K562 (cell line): ENCODE measurements around the gene NECAB2. TPM values are rescaled to one million over a fixed set of nuclear protein-coding genes. Genes with fewer than 3 reads are reported as not detected.

ENCODE experiments used
- DIDO1 ChIP-seq: fragments of 450-650 bp; IDR thresholded peaks from 2 replicates; pipeline ENCODE4 v1.6.1; 2016; ENCODE audit warnings: low read depth, missing biosample characterization, missing genetic modification characterization
- EP400 ChIP-seq: fragments of 450-650 bp; IDR thresholded peaks from 2 replicates; pipeline ENCODE4 v1.6.1; 2017; ENCODE audit warnings: antibody characterized with exemption, mild to moderate bottlenecking, moderate library complexity
- KAT7 ChIP-seq: sonication (generic); formaldehyde crosslinking; IDR thresholded peaks from 2 replicates; pipeline ENCODE4 v1.8.0; 2022; ENCODE audit warnings: missing genetic modification reagents, mild to moderate bottlenecking, borderline replicate concordance
- NFXL1 ChIP-seq: fragments of 450-650 bp; formaldehyde crosslinking; IDR thresholded peaks from 2 replicates; pipeline ENCODE4 v1.4.0; 2021; ENCODE audit warnings: mild to moderate bottlenecking
- POLR2AphosphoS2 ChIP-seq: IDR thresholded peaks from 2 replicates; pipeline ENCODE4 v1.6.1; 2012; ENCODE audit warnings: low read length, improper control_type of control experiment
- POLR2G ChIP-seq: fragments of 200-400 bp; formaldehyde crosslinking; IDR thresholded peaks from 2 replicates; pipeline ENCODE4 v1.6.1; 2017; ENCODE audit warnings: low read depth, mild to moderate bottlenecking, antibody characterized with exemption, low read length, moderate library complexity
- TARDBP ChIP-seq: fragments of 450-650 bp; IDR thresholded peaks from 2 replicates; pipeline ENCODE4 v1.6.1; 2016
- ZNF175 ChIP-seq: fragments of 200-800 bp; sonication (Bioruptor generic); IDR thresholded peaks from 2 replicates; pipeline ENCODE4 v1.6.1; 2016; ENCODE audit warnings: low read depth, mild to moderate bottlenecking, missing genetic modification characterization, missing compliant biosample characterization
- polyA plus RNA-seq, 8 experiments: library from polyadenylated mRNA; depleted of rRNA in 4 of 8; stranded (reverse) in 5 of 8; unstranded in 3 of 8; fragments of >200 nt; fragmentation: Nextera tagmentation in 2 of 8; fragmentation: Illumina TruSeq in 1 of 8; extraction: Ambion mirVana in 2 of 8; extraction: Trizol in 1 of 8; gene quantifications; 2 replicates each; pipeline versions ENCODE4 v1.2.1 to v1.2.3, GENCODE V29; 2011 to 2014; ENCODE audit warnings: inconsistent platforms in 1 of 8, missing spikeins in 1 of 8
- total RNA-seq, 7 experiments: library from RNA; depleted of rRNA in 6 of 7; stranded (reverse); fragments of >200 nt in 6 of 7; fragmentation: Illumina TruSeq in 2 of 7; extraction: Trizol in 2 of 7; gene quantifications; 2 replicates each; pipeline versions ENCODE4 v1.2.1 to v1.2.3, GENCODE V29; 2011 to 2021; ENCODE audit warnings: low replicate concordance in 1 of 7
- TF ChIP-seq, protein P1 (sequence below): fragments of 150-350 bp; IDR thresholded peaks from 2 replicates; pipeline ENCODE4 v1.6.1; 2014; ENCODE audit warnings: low read depth, mild to moderate bottlenecking, low read length, borderline replicate concordance
- TF ChIP-seq, protein P2 (sequence below): fragments of 250-450 bp; sonication (Bioruptor Pico); IDR thresholded peaks from 2 replicates; pipeline ENCODE4 v1.4.0; 2020; ENCODE audit warnings: mild to moderate bottlenecking, moderate library complexity, borderline replicate concordance
- TF ChIP-seq, protein P3 (sequence below), 2 experiments: fragments of 450-650 bp in 1 of 2; sonication (generic) in 1 of 2; formaldehyde crosslinking in 1 of 2; IDR thresholded peaks; 2 replicates each; pipeline versions ENCODE4 v1.7.1 to v1.9.0; 2016 to 2022; ENCODE audit warnings: inconsistent platforms in 1 of 2, mild to moderate bottlenecking in 1 of 2, missing genetic modification reagents in 1 of 2

The NECAB2 gene
- total and polyA plus RNA-seq, 9 of the 15 experiments (the other 6 are each of a cell fraction or from before 2014, with no cell fraction given): 0.03 to 0.28 TPM; not detected in 7

DNA sequence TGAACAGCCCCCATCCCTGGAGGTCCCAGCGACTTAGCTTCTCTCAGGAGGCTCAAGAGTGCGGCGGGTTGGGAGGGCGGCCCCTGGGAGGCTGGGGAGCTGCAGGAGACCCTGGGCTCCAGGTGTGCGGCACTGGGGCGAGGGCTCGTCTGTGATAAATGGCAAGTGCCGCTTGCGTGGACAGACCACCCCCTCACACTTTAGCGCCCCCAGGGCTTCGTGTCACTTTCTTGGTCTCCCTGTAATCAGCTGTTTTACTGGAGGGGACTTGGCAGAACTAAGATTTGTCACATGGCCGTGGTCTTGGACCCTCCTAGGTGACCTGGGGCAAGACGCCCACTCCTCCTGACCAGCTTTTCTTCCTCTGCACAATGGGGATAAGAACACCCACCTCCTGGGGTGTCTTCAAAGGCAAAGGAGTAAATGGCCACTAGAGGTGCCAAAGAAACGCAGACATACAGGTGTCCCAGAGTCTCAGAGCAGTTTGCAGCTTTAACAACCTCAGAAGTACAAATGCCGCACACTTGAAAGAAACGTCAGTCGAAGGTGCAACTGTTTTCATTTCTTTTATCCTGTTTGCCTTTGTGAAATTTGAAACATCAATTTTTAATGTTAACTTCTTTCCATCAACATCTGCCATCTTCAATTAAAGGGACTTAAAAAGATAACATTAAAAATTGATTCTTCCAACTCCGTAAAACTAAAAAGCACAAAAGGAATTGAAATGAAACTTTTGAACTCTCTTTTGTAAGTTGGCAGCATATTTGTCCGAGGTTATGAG, 14.1 kb upstream of the NECAB2 start (continued):
- TF ChIP-seq, protein P1, sequence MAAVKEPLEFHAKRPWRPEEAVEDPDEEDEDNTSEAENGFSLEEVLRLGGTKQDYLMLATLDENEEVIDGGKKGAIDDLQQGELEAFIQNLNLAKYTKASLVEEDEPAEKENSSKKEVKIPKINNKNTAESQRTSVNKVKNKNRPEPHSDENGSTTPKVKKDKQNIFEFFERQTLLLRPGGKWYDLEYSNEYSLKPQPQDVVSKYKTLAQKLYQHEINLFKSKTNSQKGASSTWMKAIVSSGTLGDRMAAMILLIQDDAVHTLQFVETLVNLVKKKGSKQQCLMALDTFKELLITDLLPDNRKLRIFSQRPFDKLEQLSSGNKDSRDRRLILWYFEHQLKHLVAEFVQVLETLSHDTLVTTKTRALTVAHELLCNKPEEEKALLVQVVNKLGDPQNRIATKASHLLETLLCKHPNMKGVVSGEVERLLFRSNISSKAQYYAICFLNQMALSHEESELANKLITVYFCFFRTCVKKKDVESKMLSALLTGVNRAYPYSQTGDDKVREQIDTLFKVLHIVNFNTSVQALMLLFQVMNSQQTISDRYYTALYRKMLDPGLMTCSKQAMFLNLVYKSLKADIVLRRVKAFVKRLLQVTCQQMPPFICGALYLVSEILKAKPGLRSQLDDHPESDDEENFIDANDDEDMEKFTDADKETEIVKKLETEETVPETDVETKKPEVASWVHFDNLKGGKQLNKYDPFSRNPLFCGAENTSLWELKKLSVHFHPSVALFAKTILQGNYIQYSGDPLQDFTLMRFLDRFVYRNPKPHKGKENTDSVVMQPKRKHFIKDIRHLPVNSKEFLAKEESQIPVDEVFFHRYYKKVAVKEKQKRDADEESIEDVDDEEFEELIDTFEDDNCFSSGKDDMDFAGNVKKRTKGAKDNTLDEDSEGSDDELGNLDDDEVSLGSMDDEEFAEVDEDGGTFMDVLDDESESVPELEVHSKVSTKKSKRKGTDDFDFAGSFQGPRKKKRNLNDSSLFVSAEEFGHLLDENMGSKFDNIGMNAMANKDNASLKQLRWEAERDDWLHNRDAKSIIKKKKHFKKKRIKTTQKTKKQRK: no peak
- no peak for TF ChIP-seq NFXL1
- TF ChIP-seq TARDBP: no peak
- TF ChIP-seq DIDO1 (tag): no peak
- TF ChIP-seq KAT7 (CRISPR knock-in tag): 0 out of 2 replicates have a peak, but pooled peaks have one; percentile 29
- no peak for TF ChIP-seq POLR2G
- TF ChIP-seq, protein P2, sequence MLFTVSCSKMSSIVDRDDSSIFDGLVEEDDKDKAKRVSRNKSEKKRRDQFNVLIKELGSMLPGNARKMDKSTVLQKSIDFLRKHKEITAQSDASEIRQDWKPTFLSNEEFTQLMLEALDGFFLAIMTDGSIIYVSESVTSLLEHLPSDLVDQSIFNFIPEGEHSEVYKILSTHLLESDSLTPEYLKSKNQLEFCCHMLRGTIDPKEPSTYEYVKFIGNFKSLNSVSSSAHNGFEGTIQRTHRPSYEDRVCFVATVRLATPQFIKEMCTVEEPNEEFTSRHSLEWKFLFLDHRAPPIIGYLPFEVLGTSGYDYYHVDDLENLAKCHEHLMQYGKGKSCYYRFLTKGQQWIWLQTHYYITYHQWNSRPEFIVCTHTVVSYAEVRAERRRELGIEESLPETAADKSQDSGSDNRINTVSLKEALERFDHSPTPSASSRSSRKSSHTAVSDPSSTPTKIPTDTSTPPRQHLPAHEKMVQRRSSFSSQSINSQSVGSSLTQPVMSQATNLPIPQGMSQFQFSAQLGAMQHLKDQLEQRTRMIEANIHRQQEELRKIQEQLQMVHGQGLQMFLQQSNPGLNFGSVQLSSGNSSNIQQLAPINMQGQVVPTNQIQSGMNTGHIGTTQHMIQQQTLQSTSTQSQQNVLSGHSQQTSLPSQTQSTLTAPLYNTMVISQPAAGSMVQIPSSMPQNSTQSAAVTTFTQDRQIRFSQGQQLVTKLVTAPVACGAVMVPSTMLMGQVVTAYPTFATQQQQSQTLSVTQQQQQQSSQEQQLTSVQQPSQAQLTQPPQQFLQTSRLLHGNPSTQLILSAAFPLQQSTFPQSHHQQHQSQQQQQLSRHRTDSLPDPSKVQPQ (CRISPR knock-in tag): no peak
- no peak for TF ChIP-seq ZNF175
- TF ChIP-seq, protein P3, sequence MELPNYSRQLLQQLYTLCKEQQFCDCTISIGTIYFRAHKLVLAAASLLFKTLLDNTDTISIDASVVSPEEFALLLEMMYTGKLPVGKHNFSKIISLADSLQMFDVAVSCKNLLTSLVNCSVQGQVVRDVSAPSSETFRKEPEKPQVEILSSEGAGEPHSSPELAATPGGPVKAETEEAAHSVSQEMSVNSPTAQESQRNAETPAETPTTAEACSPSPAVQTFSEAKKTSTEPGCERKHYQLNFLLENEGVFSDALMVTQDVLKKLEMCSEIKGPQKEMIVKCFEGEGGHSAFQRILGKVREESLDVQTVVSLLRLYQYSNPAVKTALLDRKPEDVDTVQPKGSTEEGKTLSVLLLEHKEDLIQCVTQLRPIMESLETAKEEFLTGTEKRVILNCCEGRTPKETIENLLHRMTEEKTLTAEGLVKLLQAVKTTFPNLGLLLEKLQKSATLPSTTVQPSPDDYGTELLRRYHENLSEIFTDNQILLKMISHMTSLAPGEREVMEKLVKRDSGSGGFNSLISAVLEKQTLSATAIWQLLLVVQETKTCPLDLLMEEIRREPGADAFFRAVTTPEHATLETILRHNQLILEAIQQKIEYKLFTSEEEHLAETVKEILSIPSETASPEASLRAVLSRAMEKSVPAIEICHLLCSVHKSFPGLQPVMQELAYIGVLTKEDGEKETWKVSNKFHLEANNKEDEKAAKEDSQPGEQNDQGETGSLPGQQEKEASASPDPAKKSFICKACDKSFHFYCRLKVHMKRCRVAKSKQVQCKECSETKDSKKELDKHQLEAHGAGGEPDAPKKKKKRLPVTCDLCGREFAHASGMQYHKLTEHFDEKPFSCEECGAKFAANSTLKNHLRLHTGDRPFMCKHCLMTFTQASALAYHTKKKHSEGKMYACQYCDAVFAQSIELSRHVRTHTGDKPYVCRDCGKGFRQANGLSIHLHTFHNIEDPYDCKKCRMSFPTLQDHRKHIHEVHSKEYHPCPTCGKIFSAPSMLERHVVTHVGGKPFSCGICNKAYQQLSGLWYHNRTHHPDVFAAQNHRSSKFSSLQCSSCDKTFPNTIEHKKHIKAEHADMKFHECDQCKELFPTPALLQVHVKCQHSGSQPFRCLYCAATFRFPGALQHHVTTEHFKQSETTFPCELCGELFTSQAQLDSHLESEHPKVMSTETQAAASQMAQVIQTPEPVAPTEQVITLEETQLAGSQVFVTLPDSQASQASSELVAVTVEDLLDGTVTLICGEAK (IDR thresholded peaks at IDR 0.05): no peak
- TF ChIP-seq, protein P3 (CRISPR knock-in tag; IDR thresholded peaks at IDR 0.05): no peak
- TF ChIP-seq EP400: no peak
- no peak for TF ChIP-seq POLR2AphosphoS2
